ENCODE results near the gene PRKCA. TPM values are rescaled to one million over a fixed set of nuclear protein-coding genes. Genes with fewer than 3 reads are reported as not detected.

Gene PRKCA
- total RNA-seq, 1 experiment from 2014 or later = 22.6 TPM

- Histone ChIP-seq H3F3A (ENCODE audit: low read length, unreplicated experiment) (no peaks in the 10 kb centered on the region), H3K9me3 (ENCODE audit: low read length) (no peaks in the 10 kb centered on the region), H3K4me1 (ENCODE audit: insufficient read depth, low read length) (peaks cover 11% of the 10 kb centered on the region), H2AFZ (ENCODE audit: low read length) (no peak overlapping the region), H3K27ac (ENCODE audit: low read length) (no peak overlapping the region), H3K4me3 (ENCODE audit: low read length) (no peak overlapping the region), H3K9ac (ENCODE audit: low read length) (no peak overlapping the region), H3K9me2 (replicated peaks; ENCODE audit: low read length) (no peaks in the 10 kb centered on the region), H3K27me3 (ENCODE audit: low read length) (no peaks in the 10 kb centered on the region), H3K36me3 (ENCODE audit: low read depth, low read length) (no peaks in the 10 kb centered on the region), H3K4me2 (ENCODE audit: low read length) (no peak overlapping the region), H4K20me1 (ENCODE audit: low read length) (no peaks in the 10 kb centered on the region), H3K79me2 (ENCODE audit: low read length) (no peaks in the 10 kb centered on the region)
- ChIA-PET CTCF (no interaction called here), POLR2A (ENCODE audit: unreplicated experiment) (interaction anchor here (0.6 kb wide), 1 partner anchor 60 kb away, joined by 4 read pairs; no protein-coding TSS in a partner anchor)
- TF ChIP-seq CTCF (conservative IDR thresholded peaks at IDR 0.05; ENCODE audit: low read depth, low read length) (no peak), EZH2phosphoT487 (IDR thresholded peaks at IDR 0.05; ENCODE audit: borderline replicate concordance, low read length) (no peak), EZH2 (IDR thresholded peaks at IDR 0.05; ENCODE audit: low read length, unreplicated experiment) (no peak)
- DNase-seq (no peak), ATAC-seq (no peak)
- BruUV-seq (replicated peaks) = no TSS peak
- intact Hi-C loops (cut with micrococcal nuclease) = no loop called here
Measured at GRCh38 chr17:66562119-66562518, 259.7 kb downstream of the PRKCA start.

DNA sequence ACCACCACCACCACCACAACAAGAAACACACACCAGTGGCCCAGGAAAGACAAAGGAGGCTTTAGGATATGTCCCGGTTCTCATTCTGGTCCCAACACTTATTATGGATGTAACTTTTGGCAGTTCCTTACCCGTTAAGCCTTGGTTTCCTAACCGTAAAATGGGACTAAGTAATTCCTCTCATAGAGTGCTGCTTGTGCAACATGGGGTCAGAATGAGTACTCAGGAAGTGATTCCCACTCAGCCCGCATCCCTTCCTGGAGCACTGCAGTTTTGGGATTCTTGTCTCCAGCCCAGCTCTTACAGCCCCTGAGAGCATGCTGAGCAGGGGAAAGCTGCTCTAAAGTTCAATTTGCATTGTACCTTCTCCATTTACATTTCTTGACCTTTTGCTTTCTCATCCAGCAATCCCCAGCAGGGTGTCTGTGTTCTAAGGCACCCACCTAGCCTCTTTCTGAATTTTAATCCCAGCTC is 262.6 kb downstream of the PRKCA start:
- no peaks in the 10 kb centered on the region for H3K36me3 ChIP-seq (ENCODE audit: low read depth, low read length)
- peaks cover 13% of the 10 kb centered on the region; the same call in 1 of the 2 replicates for H3K79me2 ChIP-seq (ENCODE audit: low read length)
- H3K9me2 ChIP-seq (replicated peaks; ENCODE audit: low read length) = no peaks in the 10 kb centered on the region
- no peaks in the 10 kb centered on the region for H3K27me3 ChIP-seq (ENCODE audit: low read length)
- intact Hi-C loops (cut with micrococcal nuclease) = no loop called here
- DNase-seq (peak; percentile 46), ATAC-seq (no peak)
- H4K20me1 ChIP-seq (ENCODE audit: low read length) = no peaks in the 10 kb centered on the region
- POLR2A ChIA-PET (ENCODE audit: unreplicated experiment) = no interaction called here
- CTCF ChIA-PET = no interaction called here
- BruUV-seq (replicated peaks) = no TSS peak
- H3K4me3 ChIP-seq (ENCODE audit: low read length) = no peak overlapping the region
- no peak overlapping the region for H3K4me2 ChIP-seq (ENCODE audit: low read length)
- peaks cover 3% of the 10 kb centered on the region for H3F3A ChIP-seq (ENCODE audit: low read length, unreplicated experiment)
- no peak overlapping the region for H3K27ac ChIP-seq (ENCODE audit: low read length)
- TF ChIP-seq CTCF (conservative IDR thresholded peaks at IDR 0.05; ENCODE audit: low read depth, low read length) = no peak
- no peak for TF ChIP-seq EZH2phosphoT487 (IDR thresholded peaks at IDR 0.05; ENCODE audit: borderline replicate concordance, low read length)
- TF ChIP-seq EZH2 (IDR thresholded peaks at IDR 0.05; ENCODE audit: low read length, unreplicated experiment) = no peak
- H3K9ac ChIP-seq (ENCODE audit: low read length) = no peak overlapping the region
- no peaks in the 10 kb centered on the region for H3K9me3 ChIP-seq (ENCODE audit: low read length)
- H3K4me1 ChIP-seq (ENCODE audit: insufficient read depth, low read length) = peaks cover 33% of the 10 kb centered on the region
- H2AFZ ChIP-seq (ENCODE audit: low read length) = no peak overlapping the region
